ENCODE results near the gene ZNF584.

DNA sequence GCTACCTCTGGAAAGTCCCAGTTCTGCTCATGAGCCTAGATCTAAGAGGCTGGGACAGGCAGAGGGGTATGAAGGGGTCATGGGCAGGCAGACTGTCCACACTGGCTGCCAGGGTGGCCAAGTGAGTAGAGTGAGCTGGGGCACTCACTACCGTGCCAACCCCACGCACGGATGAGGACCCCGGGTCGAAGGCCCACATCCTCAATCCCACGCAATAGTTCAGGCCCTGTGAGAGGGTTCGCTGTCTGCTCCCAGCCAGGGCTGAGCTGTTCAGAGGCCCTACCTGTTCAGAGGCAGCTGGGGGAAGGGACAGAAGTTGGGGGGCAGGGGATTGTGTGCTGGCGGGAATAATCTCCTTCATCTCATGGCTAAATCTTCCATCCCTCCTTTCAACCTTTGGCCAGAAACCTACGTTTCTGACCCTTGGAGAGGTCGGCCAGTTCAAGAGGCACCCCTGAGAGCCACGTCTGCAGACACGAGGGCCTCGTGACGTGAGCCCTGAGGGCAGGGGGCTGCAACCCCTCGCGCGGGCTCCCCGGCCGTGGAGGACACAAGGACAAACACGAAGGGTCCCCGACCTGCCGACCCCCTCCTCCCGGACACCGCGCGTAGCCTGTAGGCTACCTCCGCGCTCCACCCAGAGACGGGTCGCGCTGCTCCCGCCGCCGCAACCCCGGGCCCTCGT, 22.4 kb upstream of the ZNF584 start:
- TF ChIP-seq, protein P1, sequence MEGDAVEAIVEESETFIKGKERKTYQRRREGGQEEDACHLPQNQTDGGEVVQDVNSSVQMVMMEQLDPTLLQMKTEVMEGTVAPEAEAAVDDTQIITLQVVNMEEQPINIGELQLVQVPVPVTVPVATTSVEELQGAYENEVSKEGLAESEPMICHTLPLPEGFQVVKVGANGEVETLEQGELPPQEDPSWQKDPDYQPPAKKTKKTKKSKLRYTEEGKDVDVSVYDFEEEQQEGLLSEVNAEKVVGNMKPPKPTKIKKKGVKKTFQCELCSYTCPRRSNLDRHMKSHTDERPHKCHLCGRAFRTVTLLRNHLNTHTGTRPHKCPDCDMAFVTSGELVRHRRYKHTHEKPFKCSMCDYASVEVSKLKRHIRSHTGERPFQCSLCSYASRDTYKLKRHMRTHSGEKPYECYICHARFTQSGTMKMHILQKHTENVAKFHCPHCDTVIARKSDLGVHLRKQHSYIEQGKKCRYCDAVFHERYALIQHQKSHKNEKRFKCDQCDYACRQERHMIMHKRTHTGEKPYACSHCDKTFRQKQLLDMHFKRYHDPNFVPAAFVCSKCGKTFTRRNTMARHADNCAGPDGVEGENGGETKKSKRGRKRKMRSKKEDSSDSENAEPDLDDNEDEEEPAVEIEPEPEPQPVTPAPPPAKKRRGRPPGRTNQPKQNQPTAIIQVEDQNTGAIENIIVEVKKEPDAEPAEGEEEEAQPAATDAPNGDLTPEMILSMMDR (IDR thresholded peaks at IDR 0.05), result no peak
- TF ChIP-seq POLR2A (IDR thresholded peaks at IDR 0.05), result no peak

Data from vagina (tissue), 2 donors.